ENCODE measurements around the gene ADGRV1.
"Not testable (repeated sequence)": the region's sequence is repeated elsewhere in the genome, so short reads cannot be mapped to it uniquely, and the experiment has no call there.

ADGRV1 gene

DNA sequence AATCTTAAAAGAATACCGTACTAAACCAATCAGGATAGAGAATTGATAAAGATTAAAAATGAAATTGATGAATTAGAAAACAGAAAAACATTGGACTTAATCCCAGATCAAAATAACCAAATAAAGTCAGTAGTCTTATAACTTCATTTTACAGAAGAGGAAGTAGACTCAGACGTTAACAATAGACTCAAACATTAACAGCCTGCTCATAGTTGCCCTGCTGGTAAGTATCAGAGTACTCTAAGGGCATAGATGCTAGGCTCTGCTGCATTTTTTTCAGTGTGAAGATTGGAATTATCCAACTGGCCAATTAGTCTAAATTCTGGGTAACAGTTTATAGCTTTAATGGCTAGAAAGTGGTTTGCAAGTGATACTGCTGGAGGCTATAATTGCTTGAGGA is 42.9 kb downstream of the ADGRV1 start:
- no peak for FAIRE-seq

GRCh38 chr5:90602681-90603080 is 44.1 kb downstream of the ADGRV1 start:
- FAIRE-seq, result no peak

DNA sequence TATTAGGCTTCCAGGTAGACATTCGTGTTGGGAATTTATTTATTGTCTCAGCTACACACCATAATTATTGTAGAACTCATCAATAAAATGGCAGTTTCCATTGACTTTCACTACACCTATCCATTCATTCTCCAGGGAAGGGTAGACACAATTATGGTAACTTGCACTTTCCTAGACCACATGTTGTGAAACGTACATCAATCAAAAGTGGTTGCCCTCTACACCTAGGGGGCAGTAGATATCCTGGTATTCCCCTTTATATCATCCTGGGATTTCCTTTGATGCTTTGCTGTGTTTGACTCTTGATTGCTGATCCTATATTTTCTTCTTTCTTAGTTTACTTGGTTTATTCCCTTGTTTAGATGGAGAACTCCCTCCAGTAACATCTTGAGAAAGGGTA is 47.9 kb downstream of the ADGRV1 start:
- no peak for FAIRE-seq

GRCh38 chr5:90612919-90613318 is 54.3 kb downstream of the ADGRV1 start:
- no peak for FAIRE-seq

DNA sequence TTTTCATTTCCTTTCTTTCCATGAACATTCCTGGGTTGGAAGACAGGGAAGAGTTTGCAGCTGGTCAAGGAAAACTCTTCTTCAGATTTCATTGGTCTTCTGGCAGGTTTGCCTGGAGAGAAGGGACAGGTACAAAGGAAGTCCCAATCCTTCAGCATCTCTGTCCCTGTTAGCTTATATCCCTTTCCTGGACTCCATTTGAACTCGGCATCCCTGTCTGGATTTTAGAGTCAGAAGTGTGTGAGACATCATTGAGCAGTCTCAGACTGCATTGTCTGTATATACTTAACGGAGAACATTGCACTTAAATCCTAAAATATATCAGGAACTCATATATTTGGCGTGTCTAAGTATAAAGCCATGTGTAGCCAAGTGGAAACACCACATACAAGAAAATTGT is 54.9 kb downstream of the ADGRV1 start:
- FAIRE-seq, result no peak

GRCh38 chr5:90613918-90614504 is 55.4 kb downstream of the ADGRV1 start:
- no peak for FAIRE-seq

GRCh38 chr5:90615355-90615754 is 56.8 kb downstream of the ADGRV1 start:
- FAIRE-seq, result no peak

DNA sequence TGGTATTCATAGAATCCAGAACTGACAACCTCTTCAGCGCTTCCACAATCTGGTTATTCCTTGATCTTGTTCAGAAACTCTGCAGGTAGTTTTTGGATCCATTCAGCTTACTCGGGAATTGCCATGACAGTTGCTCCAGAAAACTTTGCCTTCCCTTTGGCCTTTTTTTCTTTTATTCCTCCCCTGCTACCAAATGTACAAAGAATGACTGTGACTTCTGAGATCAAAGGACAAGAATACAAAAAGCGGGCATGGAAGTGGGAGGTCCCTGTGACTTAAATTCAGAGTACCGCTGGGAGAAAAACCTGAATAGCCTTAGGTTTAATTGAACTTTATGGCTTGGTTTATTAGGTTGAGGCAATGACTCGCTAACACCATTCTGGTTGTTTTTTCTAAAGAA is 59.5 kb downstream of the ADGRV1 start:
- FAIRE-seq, result no peak

- FAIRE-seq, result not testable (repeated sequence)
Observed at GRCh38 chr5:90619762-90620161, 61.2 kb downstream of the ADGRV1 start.

DNA sequence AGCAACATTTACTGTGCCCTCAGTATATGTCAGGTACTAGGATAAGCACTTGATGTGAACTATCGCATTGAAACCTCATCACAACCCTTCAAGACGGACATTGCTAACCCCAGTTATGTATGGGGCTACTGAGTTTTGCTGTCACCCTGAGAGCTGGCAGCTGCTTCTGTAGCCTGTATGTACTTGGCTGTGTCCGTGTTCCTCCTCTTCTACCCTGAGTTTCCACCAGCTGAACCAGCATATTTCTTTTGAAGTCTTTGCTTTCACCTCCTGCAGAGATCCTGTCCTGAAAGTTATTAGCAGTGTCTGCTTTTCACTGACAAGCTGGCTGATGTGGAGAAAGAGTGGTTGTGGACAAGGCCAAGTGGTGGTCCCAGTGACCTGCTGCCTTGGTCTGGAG is 63.3 kb downstream of the ADGRV1 start:
- no peak for FAIRE-seq

DNA sequence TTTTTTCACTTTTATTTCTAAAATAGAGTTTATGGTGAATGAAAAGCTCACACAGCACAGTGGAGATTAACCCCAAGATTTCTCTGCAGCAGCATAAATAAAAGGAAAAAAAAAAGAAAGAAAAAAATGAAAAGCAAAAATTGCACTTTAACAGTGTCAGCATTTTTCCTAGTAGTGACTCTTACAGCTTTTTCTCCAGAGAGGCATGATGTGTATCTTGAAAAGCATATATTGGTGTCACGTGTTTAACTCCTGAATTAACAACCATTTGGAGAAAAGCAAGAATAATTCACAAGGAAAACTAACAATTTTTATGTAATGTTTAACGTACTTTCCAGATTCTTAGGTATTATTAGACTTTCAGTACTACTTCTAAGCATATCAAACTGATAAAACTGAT is 67.9 kb downstream of the ADGRV1 start:
- FAIRE-seq, result no peak

DNA sequence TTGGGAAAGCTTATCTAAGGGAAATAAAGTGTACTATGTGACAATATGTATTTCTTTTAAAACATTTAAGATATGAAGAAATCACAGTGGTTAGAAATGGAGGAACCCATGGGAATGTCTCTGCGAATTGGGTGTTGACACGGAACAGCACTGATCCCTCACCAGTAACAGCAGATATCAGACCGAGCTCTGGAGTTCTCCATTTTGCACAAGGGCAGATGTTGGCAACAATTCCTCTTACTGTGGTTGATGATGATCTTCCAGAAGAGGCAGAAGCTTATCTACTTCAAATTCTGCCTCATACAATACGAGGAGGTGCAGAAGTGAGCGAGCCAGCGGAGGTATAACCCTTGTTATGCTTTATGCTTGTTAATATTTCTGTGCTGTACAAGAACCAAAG is 69.9 kb downstream of the ADGRV1 start:
- FAIRE-seq, result no peak

DNA sequence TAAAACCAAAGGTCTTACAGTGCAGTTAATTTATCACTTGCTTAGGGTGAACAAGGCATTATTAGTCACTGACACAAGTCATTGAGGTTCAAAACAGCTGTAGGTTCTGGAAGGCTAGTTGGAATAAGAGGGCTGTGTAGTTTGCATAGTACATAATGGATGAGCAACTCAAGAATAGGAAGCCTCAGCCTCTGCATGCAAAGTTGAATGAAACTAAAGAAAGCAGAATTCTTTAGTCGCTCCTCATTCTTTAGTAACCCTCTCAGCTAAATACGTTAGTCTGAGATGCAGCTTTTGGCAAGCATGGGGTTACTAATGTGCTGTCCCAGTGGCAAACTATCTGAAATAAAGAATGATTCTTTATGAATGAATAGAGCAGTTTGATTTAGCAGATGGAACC is 74.2 kb downstream of the ADGRV1 start:
- no peak for FAIRE-seq

DNA sequence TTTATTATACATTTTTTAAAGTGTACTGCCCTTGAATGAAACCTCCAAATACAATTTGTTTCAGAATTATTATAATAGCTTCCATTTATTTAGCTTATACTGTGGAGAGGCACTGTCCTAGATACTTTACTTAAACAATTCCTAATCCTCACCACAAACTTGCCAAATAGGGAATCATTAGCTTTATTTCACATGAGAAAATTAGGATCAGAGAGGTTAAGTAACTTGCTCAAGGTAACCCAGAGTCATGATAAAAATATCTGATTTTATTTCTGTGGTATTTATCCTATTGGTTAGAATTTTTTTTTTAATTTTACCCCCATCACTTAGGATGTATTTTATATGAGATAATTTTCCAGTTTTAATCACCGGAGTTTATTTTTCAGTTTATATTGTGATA is 78.4 kb downstream of the ADGRV1 start:
- no peak for FAIRE-seq

DNA sequence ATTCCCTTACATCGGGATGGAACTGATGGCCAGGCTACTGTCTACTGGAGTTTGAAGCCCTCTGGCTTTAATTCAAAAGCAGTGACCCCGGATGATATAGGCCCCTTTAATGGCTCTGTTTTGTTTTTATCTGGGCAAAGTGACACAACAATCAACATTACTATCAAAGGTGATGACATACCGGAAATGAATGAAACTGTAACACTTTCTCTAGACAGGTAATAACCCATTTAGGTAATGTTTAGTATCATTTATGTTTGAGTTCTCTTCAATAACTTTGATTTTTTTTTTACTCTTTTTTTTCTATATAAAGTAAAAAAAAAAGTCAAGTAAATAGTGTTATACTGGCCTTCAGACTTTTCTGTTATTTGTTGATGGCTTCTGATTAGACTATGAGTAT is 79.1 kb downstream of the ADGRV1 start:
- no peak for FAIRE-seq

DNA sequence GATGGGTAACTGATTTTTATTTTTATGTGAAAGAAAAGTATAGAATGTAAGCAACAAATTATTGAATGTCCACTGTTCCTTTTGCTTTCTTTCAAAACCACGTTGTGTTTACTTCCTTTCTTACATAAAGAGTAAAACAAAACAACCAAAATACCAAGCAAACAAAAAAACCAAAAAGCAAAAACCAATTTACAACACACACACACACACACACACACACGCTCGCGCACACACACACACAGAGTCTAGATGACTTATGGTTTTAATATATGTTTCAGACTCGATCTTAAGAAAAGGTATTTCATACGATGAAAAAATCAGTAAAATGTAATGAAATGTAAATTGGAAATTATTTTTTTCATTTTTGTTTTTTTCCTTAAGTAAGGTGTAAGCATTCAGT is 80.3 kb downstream of the ADGRV1 start:
- FAIRE-seq, result no peak

DNA sequence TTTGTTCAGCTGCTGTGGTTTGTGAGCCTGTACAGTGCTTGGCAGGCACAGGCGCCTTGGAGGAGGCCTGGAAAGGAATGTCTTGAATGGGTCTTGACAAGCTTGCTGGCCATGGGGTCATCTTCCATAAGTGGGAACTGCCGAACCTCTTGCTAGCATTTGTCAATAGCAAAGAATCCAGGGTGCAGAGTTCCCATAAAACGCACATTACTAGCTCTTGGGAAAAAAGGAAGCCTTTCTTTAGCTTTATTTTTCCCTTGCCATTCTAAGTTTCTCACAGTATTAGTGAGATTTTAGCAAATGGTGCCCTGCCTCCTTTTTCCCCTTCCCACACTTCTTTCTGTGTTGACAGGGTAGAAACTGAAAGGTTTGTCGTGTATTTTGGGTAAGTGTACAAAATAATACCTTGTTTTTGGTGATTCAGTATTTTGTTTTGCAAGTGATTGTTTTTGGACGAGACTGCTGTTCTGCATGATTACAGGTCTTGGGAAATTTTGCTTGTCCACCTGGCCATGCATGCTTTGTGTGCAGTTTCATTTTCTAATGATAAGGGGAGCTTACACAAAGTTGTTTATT is 82.0 kb downstream of the ADGRV1 start:
- FAIRE-seq, result no peak

GRCh38 chr5:90641528-90641927 is 82.9 kb downstream of the ADGRV1 start:
- FAIRE-seq, result no peak

DNA sequence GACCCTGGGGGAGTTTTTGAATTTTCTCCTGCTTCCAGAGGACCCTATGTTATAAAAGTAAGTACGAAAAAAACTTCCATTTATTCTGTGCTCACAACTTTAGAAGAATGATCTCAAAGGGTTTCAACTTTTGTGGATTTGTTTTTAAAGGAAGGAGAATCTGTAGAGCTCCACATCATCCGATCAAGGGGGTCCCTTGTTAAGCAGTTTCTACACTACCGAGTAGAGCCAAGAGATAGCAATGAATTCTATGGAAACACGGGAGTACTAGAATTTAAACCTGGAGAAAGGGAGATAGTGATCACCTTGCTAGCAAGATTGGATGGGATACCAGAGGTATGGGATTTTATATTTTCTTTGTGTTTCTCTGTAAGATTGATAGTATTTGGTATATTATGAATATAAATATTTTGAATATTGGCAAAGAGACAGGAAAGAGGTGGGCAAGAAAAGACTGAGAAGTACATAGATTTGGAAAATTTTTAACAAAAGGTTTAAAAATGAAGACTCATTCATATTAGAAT is 84.2 kb downstream of the ADGRV1 start:
- FAIRE-seq, result no peak

DNA sequence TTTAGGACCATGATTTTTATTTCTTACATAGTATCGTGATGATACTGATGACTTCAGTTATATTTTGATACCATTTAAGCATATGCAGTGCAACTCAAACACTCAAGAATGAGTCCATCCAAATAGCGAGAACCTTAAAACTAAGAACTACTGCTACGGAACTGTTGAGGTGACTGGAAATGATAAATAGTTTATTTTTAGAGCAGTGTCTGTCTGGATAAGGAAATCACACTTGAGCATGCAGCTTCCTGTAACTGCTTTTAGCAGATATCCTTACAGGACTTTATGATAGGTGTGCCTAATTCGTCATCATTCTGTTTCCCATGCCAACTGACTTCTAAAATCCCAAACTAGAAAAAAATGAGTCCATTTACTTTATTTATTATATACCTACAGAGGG is 85.5 kb downstream of the ADGRV1 start:
- FAIRE-seq, result no peak

- no peak for FAIRE-seq
Observed at GRCh38 chr5:90645024-90645610, 86.5 kb downstream of the ADGRV1 start.

- no peak for FAIRE-seq
Observed at GRCh38 chr5:90650767-90651166, 92.2 kb downstream of the ADGRV1 start.

DNA sequence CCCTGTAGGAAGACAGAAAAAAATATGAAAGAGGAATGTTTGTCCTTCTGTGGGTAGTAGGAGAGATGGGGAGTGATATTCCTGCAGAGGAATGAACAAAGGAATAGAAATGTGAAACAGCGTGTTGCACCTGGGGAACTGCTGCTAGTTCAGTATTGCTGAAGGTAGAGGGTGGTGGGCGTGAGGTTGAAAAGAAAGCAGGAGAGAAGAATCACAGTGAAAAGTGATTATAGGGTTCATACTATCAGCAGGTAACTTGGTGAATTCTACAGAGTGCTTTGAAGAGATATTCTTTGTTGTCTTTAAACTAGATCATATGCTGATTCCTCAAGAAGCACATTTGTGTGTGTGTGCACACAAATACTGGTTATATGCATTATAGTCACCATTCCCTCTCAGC is 95.6 kb downstream of the ADGRV1 start:
- FAIRE-seq, result no peak

DNA sequence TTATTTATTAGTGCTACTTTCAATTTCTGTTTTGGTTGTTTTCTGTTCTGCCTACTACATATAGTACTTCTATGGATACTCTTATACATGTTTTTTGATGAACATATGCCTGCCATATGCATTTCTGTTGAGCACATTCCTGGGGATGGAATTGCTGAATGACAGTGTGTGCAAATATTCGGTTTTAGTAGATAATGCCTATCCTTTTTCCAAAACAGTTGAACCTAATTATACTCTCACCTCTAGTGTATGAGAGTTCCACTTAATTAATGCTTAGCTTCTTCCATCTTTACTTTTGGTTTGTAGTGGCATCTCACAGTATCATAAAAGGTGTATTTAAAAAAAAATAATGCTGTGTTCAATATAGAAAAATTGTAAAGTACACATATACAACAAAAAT is 96.8 kb downstream of the ADGRV1 start:
- FAIRE-seq, result no peak

DNA sequence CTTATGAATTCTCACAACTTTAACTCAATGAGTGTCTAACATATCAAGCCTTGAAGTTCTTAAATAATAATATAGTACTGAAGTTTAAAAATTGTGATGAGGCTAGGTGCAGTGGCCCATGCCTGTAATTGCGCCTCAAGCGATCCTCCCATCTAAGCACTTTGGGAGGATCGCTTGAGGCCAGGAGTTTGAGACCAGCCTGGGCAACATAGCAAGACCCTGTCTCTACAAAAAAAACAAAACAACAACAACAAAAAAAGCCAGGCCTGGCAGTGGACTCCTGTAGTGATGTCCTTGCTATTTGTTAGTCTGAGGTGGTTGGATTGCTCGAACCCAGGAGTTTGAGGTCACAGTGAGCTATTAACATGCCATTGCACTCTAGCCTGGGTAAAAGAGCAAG is 98.4 kb downstream of the ADGRV1 start:
- no peak for FAIRE-seq

Data from endometrium (tissue), 2 donors.